ENCODE results near the gene ZNF385B.
"Not testable (repeated sequence)": the region's sequence is repeated elsewhere in the genome, so short reads cannot be mapped to it uniquely, and the experiment has no call there.

The ZNF385B gene

DNA sequence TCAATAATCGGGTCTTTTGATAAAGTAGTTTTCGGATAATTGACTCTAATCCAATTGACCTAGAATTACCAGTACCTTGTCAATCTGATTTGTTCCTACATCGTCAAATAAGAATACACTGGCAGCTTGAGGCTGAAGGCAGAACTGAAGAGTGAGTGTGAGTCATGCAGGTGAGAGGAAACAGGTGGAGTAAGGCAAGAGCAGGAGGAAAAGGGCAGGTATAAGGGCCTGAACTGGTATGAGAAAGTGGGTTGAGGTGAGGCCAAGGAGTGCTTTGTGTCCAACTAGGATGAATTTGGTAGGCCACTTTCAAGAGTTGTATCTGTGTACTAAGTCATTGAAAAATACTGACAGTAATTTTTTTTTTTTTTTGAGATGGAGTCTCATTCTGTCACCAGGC lies 186.0 kb downstream of the ZNF385B start:
- DNase-seq = no peak

DNA sequence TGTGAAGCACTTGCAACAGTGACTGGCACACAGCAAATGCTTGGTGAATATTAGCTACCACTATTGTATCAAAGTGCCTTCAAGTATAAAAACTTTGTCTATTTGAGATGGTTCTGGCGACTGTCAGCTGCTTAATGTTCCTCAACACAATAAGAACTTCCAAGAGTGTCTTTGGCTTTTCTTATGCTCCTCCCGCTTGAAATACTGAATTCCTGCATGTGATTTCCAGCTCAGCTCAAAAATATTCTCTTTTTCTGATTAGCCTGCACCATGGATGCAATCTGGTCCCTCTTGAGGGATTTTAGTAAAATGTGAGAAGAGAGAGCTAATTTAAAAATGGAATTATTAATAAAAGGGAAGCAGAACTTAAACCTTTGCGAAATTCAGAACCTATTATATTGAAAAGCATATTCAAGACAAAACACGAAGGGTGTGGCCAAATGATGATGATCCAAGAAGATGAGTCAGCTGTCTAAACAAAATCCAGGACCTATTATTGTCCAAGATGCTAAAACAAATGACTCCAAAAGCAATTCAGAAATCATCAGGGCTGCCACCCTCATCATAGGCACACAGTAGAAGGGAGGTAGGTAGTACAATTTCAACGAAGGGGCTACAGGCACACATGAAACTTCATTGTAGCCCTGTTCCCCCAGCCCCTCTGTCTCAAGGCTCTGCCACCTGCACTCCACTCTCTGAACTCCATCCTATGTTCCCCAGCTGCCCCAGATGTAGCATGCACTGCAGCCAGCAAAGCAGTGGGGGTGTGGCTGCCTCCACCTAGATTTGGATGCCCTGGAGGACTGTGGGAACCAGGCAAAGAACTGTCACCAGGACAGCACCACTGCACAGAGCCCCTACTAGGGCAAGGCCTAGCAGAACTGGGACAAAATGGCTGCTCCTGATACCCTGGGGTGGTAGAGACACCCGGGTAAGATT lies 190.1 kb downstream of the ZNF385B start:
- no peak for DNase-seq

DNA sequence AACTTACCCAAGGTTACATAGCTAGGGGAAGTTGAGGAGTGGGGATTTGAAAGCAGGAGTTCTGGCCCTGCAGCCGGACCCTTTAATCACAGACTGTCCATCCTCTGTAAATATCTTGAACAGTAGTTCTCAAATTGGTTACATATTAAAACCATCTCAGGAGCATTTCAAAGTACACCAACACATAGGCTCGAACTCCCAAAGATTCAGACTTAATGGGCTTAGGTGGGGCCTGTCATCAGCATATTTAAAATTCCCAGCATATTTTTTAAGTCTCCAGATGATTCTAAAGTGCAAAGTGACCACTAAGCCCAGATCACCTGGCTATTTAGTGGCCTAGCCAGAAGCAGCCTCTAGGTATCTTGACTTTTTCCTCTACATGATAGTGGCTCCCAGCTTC lies 192.2 kb downstream of the ZNF385B start:
- no peak for DNase-seq

DNA sequence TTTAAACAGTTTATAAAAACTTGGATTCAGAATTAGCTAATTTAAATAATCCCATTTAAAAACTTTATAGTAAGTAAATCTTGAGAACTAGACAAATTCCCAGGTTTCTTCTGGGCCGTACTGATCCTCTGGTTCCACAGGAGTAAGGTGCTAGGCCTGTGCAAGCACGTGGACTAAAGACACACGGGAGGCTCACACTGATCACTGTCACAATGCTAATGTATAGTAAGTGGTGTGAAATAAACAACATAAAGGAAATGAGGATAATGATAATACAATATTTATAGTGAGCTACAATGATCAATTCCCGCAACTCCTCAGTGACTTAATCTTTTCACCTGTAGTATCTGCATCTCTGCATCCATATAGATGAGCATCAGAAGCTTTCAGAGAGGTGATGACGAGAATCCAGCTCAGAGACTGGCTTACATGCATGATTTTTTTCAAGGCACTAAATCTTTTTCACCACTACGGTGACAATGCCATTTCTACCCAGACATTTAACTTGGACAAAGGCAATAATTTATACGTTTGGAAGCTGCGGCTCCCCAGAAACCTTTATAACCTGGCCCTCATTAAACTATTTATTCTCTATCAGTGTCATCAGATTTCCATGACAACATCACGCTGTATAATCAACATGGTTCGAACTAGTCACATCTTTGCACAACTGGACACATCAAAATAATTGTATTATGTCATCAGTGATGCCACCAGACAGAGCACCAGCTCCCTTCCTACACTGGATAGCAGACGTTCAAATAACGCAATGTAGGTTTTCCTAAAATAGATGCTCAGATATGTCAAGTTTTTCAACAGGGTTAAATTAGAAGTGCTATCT lies 196.2 kb downstream of the ZNF385B start:
- DNase-seq = no peak

DNA sequence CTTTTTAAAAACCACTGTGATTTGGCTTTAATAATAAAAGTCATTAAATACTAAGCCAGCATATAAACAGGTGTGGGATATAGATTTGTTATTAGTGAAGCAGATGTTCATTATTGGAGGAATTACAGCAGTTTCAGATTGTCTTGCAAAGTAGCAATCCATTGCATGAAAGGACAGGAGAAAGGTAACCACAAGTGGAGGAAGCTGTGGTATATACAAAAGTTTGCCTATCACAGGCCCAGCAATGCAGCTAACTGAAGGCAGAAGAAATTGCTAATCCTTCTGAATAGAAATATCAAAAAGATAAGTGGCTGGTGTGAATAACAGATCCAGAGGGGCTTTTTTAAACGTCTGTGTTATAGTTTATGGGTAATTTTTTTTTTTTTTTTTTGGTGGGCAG lies 199.4 kb downstream of the ZNF385B start:
- no peak for DNase-seq

DNA sequence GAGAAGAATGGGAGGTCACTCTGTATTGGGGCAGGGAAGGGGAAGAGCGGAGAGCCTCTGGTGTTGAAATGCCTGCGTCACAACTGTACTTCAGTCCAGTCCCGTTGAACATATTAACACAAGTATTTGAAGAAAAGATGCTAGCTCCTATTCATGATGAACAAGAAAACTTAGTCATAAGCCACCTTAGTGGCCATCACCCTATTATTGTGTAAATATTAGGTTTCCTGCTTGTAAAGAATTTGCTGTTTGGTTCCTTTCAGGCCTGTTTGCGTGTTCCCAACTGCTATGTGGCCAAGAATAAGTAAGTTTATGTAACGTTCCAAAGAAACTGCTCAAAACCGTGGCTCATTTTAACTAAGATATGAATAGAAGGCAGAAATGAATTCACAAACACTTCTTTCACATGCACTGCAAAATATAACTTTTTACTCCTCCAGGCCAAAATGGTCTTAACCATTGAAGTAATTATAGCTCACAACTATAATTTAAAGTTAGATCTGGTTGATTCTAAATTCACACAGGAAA lies 204.3 kb downstream of the ZNF385B start:
- no peak for DNase-seq

DNA sequence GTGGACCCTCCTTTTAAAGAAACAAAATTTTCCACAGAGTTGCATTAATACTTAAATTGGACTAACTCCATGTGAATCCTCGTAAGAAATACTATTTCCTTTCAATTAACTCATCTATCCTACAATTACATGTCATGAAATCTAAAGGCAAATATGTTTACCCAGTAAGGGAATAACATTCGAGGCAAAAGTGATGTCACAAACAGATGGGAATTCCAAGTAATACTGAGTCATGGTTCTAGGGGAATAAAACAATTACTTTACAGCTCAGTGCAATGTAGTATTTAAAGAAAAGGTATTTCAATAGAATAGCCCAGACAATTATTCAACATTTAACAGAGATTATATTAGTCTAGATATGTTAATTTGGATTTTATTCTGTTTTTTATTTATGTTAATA lies 205.8 kb downstream of the ZNF385B start:
- no peak for DNase-seq

DNA sequence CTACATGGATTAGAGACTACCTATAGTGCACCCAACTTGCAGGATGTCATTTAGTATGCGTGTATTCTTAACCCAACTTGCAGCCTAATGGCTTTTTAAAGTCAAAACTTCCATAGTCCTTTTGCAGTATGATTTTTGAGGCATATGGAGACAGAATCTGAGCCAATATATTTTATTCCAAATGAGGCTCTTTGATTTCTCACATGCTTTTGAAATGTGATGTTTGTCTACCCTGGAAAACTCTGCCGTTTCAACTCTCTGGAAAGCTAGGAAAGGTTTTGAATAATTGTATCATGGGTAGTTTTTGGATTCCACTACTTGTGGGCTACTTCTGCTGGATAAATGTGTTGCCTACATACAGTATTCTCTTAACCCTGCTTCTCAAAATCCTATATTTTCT lies 206.6 kb downstream of the ZNF385B start:
- no peak for DNase-seq

DNA sequence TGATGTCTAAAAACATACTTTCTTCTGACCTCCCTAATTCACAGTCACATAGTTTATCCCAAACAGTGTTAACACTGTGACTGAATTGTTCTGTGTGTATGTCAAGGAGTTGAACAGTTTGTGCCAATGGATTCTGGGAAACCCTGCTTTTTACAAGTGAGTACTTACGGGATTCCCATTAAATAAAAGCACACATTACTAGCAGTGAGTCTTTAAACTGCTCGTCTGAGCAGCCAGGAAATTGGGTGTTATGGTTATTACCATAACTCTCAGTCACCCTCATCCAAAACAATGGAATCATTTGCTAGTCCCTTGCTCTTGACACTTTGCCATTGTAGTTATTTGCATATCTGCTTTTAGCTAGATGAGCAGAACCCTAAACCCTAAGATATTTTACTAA lies 209.1 kb downstream of the ZNF385B start:
- no peak for DNase-seq

DNA sequence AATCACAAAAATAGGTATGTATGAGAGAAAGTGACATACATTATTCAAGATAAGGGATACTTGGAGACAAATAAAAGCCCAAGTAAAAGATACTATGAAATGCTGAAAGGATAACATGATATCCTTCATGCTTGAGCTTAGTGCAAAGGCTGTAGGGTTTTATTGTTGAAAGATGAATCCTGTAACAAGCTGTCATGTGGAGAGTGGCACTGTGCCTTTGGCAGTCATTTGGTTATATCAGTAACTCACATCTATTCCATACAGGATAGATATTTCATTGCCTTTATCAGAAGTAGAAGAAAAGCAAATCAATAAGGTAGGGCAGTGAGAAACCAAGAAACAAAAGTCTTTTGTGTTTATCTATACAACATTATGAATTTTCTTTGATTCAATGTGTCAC lies 211.0 kb downstream of the ZNF385B start:
- peak in 1 of 2 experiments; percentile 4 for DNase-seq

DNA sequence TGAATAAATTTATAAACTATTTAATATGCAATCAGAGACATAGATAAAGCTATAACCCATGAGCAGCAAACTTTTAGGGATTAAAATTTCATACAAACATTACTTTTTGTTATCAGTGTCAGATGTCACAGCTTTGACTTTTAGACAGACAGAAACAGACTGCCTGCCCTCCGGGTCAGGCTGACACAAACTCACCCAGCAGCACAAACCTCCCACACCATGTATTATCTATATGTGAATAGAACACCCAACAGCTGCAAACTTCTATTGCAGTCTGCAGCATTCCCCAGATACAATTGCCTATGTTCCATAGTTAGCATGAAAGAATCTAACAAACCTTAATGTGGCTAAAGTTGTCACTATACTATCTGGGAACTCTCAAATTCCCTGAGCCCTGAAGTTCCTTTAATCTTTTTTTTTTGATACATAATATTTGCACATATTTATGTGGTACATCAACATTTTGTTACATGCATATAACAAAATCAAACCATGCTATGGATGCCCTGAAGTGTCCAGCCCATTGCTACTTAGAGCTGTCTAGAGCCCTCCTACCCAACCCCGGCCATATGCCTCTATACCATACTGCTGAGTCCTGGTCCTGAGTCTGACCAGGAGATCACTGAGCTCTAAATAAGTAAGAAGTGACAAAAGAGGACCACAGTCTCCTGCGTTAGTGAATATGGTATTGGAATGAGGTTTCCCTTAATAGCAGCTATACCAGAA lies 214.4 kb downstream of the ZNF385B start:
- no peak for DNase-seq

DNA sequence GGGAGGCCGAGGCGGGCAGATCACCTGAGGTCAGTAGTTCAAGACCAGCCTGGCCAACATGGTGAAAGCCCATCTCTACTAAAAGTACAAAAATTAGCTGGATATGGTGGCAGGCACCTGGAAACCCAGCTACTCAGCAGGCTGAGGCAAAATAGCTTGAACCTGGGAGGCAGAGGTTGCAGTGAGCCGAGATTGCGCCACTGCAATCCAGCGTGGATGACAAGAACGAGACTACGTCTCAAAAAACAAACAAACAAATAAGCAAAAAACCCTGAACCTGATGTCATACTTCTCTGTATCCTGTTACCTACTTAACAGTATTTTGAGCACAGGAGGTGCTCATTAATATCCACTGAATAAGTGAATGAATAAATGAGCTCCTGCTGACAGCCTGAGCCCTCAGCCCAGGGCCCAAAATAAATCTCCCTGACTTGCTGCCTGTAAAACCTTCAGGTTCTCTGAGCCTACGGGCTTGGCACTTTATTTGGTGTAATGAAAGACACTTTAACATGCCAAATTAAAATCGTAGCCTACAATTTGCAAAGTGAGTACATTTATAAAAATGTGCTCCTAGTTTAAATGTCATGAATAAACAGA lies 215.1 kb downstream of the ZNF385B start:
- DNase-seq = no peak

DNA sequence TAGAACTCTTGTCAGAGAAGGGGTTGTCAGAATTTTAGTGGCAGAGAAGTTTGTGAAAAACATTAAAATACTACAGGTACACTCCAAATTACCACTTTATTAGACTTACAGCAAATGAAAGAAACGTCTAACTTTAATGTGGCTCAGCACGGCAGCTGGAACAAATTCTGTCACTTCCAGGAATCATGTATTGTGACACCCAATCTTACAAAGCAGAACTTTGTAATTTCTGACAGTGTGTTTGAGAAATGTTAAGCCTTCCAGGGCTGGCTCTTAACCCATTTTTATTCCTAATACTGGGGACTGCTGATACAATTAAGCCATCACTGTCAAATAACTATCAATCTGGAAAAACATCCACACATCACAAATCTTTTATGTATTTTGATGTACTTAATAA lies 216.4 kb downstream of the ZNF385B start:
- DNase-seq = no peak

DNA sequence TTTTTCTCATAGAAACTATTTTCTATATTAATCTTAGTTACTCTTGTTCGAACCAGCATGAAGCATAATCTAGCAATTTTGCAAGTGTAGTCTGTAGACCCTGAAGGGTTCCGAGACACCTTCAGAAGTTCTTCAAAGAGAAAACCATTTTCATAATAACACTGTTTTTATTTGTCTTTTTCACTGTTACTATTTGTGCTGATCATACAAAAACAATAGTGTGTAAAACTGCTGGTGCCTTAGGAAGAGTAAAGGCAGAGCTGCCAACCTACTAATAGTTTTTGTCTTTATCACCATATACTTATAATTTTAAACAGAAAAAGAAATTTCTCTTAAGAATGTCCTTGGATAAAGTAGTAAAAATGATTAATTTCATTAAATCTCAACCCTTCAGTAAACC lies 218.9 kb downstream of the ZNF385B start:
- DNase-seq = no peak

DNA sequence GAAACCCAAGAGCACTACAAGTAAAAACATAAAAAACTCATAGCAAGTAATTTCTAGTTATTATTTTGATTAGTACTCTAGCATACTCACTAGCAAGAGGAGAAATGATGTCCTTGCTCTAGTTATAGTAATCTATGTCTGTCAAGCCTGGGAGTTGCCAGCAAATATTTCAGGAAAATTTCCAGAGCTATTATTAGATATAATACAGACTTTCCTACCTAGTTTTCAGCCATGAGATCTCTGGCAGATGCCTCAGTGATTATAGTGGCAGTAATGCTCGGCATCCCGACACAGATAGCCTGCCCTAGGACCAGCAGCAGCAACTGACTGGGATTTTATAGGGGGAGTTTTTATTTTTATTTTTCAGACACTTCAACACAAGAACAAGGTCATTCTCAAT lies 224.4 kb downstream of the ZNF385B start:
- DNase-seq = no peak

DNA sequence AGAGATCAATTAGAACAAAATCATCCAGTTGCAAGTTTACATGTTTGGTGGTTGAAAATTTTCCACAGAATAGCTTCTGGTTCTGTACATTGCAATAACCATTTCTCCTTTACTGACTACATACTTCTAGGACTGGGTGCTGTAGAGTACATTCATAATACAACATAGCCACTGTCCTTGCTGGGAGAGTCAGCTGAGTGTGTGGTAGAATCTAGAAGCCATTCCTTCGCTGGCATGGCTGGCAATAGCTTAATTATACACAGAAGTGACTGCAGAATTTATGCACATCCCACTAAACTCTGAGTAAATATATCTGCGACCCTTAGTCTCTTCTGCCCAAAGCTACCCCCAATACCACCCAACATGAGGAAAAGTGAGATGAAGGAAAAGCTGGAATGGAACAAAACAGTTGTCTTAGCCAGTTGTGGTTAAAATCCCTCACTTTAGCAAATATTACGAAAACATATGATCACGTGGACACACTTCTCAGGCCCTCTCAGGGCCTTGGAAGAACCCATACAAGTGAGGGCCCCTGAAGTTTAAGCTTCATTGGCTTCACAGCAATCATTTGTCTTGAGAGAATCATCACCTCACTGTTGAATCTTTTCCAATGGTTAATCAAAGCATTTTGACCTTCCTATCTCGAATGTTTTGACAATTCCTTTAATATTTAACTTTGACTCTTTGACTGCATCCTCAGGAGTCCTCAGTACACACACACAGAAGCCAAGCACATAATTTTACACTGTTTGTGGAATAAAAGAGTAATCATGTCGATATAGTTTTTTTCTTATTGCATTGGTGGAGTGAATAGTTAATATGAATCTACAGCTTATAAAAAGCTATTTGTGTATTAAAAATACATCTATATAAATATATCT lies 225.1 kb downstream of the ZNF385B start:
- DNase-seq = no peak

DNA sequence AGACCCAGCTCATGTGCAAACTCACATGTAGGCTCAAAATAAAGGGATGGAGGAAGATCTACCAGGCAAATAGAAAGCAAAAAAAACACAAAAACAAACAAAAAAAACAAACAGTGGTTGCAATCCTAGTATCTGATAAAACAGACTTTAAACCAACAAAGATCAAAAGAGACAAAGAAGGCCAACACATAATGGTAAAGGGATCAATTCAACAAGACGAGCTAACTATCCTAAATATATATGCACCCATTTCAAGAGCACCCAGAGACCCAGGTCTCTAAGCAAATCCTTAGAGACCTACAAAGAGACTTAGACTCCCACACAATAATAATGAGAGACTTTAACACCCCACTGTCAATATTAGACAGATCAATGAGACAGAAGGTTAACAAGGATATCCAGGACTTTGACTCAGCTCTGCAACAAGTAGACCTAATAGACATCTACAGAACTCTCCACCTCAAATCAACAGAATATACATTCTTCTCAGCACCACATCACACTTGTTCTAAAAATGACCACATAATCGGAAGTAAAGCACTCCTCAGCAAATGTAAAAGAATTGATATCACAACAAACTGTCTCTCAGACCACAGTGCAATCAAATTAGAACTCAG lies 229.5 kb downstream of the ZNF385B start:
- DNase-seq = not testable (repeated sequence)

DNA sequence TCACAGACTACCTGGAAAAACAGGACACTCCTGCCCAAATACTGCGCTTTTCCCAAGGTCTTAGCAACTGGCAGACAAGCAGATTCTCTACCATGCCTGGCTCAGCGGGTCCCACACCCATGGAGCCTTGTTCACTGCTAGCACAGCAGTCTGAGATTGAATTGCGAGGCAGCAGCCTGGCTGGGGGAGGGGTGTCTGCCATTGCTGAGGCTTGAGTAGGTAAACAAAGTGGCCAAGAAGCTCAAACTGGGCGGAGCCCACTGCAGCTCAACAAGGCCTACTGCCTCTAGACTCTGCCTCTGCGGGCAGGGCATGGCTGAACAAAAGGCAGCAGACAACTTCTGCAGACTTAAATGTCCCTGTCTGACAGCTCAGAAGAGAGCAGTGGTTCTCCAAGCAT lies 231.6 kb downstream of the ZNF385B start:
- not testable (repeated sequence) for DNase-seq

DNA sequence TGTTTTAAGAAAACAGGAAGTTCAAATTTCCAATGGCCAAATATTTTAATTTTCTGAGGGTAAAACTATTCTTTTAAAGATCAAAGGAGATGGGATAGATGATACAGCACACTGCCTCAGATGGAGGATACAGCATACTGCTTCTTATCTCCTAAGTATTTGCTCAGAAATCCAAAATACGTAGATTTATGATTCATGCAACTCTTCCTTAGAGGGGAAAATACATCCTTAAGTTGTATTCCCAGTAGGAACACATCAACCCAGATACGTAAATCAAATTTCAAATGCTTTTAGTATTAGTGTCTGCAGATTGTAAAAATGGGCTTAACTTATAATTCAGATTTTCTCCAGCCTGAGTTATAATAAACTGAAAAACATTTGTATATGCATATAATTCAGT lies 235.2 kb downstream of the ZNF385B start:
- no peak for DNase-seq

DNA sequence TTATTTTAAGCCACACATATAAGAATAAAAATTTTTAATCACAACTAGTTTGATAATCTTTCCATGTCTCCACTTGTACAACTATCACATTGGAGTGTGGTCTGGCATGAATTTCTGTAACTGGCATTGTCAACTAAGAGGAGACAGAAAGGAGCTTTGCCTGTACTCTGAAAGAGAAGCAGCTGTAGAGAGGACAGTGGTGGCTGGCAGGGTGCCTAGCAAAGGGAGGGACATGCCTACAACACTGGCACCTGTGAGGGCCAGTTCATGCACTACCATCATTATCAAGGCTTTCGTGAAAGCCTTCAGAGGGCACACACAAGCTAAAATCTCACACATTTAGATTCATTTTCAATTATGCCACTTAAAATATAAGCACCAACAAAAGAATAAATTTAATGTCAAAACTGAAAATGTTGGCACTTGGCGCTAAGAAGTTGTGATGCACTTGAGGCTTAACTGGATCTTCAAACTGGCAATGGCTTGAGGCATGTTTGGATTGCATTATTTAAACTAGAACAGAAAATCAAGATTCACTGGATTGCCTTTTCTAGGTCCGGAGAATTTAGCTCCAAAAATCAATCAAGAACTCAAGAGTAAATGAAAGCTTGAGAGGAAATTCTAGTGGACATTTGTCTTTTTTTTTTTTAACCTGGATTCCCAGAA lies 238.6 kb downstream of the ZNF385B start:
- no peak for DNase-seq

DNA sequence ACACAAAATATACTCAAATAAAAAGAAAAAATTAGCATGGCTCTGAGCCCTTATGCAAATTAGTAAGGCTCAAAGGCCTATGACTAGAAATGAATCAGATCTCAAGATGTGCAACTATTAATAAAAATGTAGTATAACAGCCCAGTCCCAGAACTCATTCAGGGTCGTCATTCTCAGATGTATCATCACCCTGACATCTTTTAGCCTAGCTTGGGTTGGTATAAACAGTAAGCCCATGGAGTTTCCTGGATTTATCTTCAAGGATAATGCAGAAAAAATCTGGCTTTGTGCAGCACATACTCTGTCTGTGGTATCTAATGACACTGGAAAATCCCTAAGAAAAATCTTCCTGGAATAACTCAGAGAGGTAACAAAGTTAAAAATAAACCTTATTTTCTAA lies 239.3 kb downstream of the ZNF385B start:
- no peak for DNase-seq

All from NCI-H524 (cell line).